ENCODE data around the gene PIGQ. TPM values are rescaled to one million over a fixed set of nuclear protein-coding genes. Genes with fewer than 3 reads are reported as not detected.

PIGQ gene
- total and polyA plus RNA-seq, 2 of the 13 experiments (the other 11 are each of a cell fraction or from before 2014, with no cell fraction given), result 7.7 to 19.7 TPM

DNA sequence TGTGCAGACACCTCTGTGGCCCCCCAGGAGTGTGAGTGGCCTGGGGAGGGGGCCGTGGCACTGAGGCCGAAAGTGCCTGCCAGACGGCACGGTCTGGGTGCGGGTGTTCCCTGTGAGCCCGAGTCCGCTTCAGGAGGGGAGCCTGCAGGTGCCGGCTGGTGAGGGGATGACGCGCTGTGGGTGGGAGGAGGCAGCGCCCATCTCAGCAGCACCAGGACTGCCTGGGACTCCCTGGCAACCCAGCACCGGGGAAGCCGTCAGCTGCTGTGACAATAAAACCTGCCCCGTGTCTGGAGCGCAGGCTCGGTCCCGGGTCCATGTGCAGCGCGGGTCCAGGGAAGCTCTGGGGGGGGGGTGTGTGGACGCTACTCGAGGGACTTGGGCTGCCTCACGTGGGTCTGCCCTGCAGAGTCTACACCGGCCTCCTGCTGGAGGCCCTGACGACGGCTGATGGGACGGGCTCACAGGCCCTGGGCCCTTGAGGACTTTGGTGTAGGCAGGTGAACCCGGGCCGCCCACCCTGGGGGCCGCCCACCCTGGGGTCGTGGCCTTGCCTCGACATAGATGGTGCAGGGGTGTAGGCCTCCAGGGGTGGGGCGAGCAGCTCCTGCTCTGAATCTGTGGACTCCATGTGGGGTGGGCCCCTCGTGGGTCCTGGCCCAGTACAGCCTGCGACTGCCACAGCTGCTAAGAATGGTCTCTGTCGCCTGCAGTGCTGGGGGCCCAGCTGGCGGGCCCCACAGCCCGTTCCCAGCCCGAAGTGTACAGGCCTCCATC is 14.2 kb downstream of the PIGQ start:
- peaks cover 4% of the 10 kb centered on the region; the same call in 1 of the 2 replicates for H4K20me1 ChIP-seq (ENCODE audit: insufficient read depth, low read length)
- intact Hi-C loops (cut with micrococcal nuclease; ENCODE audit: unreplicated experiment) (loop anchor here (10.0 kb wide), 1 partner anchor 61 kb away; the partner anchor contains the start of genes MCRIP2 and WDR90), in situ Hi-C loops (cut with HindIII; ENCODE audit: extremely low pct_ligation_motif_present, low pct_unique_long_range_greater_than_20kb) (no loop called here)
- H3K27ac ChIP-seq (ENCODE audit: extremely low read length, insufficient read depth, low read length), result no peak overlapping the region
- no peaks in the 10 kb centered on the region for H3K36me3 ChIP-seq (replicated peaks in 1 of 2; ENCODE audit: control insufficient read depth in 1 of 2, insufficient read depth in 2 of 2, low read length in 2 of 2)
- no peak for DNase-seq (ENCODE audit: low spot score)
- TF ChIP-seq, protein P1, sequence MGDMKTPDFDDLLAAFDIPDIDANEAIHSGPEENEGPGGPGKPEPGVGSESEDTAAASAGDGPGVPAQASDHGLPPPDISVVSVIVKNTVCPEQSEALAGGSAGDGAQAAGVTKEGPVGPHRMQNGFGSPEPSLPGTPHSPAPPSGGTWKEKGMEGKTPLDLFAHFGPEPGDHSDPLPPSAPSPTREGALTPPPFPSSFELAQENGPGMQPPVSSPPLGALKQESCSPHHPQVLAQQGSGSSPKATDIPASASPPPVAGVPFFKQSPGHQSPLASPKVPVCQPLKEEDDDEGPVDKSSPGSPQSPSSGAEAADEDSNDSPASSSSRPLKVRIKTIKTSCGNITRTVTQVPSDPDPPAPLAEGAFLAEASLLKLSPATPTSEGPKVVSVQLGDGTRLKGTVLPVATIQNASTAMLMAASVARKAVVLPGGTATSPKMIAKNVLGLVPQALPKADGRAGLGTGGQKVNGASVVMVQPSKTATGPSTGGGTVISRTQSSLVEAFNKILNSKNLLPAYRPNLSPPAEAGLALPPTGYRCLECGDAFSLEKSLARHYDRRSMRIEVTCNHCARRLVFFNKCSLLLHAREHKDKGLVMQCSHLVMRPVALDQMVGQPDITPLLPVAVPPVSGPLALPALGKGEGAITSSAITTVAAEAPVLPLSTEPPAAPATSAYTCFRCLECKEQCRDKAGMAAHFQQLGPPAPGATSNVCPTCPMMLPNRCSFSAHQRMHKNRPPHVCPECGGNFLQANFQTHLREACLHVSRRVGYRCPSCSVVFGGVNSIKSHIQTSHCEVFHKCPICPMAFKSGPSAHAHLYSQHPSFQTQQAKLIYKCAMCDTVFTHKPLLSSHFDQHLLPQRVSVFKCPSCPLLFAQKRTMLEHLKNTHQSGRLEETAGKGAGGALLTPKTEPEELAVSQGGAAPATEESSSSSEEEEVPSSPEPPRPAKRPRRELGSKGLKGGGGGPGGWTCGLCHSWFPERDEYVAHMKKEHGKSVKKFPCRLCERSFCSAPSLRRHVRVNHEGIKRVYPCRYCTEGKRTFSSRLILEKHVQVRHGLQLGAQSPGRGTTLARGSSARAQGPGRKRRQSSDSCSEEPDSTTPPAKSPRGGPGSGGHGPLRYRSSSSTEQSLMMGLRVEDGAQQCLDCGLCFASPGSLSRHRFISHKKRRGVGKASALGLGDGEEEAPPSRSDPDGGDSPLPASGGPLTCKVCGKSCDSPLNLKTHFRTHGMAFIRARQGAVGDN (CRISPR knock-in tag; IDR thresholded peaks at IDR 0.05), result peak; percentile 13; the same call in 1 of the 2 replicates
- TF ChIP-seq AKAP8 (CRISPR knock-in tag; IDR thresholded peaks at IDR 0.05) (peak; percentile 34; the same call in 1 of the 2 replicates), TP53 (CRISPR knock-in tag; conservative IDR thresholded peaks at IDR 0.05) (no peak), AGO2 (optimal IDR thresholded peaks at IDR 0.05; ENCODE audit: low read depth, low read length) (peak; percentile 95), KDM2A (CRISPR knock-in tag; IDR thresholded peaks at IDR 0.05; ENCODE audit: borderline replicate concordance, low read depth) (peak; percentile 50; the same call in 1 of the 2 replicates)
- 0 out of 3 replicates have a peak, but pooled peaks have one; percentile 2 for ATAC-seq
- no peak overlapping the region for H3K4me2 ChIP-seq (ENCODE audit: low read depth, low read length)
- no TSS peak for BruUV-seq (replicated peaks)
- H3K4me1 ChIP-seq (ENCODE audit: insufficient read depth, low read length), result peaks cover 33% of the 10 kb centered on the region
- 32% methylated on average over 8 of the region's 38 CpGs for WGBS (ENCODE audit: low lambda C conversion rate)
- H3K4me3 ChIP-seq (replicated peaks in 1 of 3; ENCODE audit: insufficient read depth in 1 of 3, low read depth in 2 of 3, low read length in 3 of 3), result no peak overlapping the region
- no peak overlapping the region for H2AFZ ChIP-seq (ENCODE audit: low read length)
- ChIA-PET POLR2A (no interaction called here), CTCF (ENCODE audit: low intra/inter-chr PET ratio, low total read pairs) (no interaction called here)
- H3K79me2 ChIP-seq (ENCODE audit: insufficient read depth, low read length), result peaks cover 12% of the 10 kb centered on the region
- no peak overlapping the region for H3K9ac ChIP-seq (ENCODE audit: insufficient read depth, low read depth, low read length)
- H3K9me3 ChIP-seq (ENCODE audit: low read length), result no peaks in the 10 kb centered on the region
- H3K27me3 ChIP-seq (ENCODE audit: control insufficient read depth in 1 of 2, insufficient read depth in 2 of 2, low read length in 2 of 2), result no peaks in the 10 kb centered on the region
- no peak for FAIRE-seq

Data from HepG2 (cell line).